ENCODE data around the gene SOS1. TPM values are rescaled to one million over a fixed set of nuclear protein-coding genes. Genes with fewer than 3 reads are reported as not detected.

Gene SOS1
- total RNA-seq, 6 donors from 2014 or later, result 10.4 to 51.2 (median 25.3) TPM

- WGBS, 2 donors, result 66 to 72% methylated on average over 25 of the region's 25 CpGs
- Histone ChIP-seq H3K9me3 (no peaks in the 10 kb centered on the region), H3K4me1 (peaks cover 28 to 44% (median 32%) of the 10 kb centered on the region in 4 donors), H3K27ac (peak overlapping the region; percentile 81 to 98 (median 90)), H3K27me3 (no peaks in the 10 kb centered on the region), H3K36me3 (no peaks in the 10 kb centered on the region), H3K4me3 (peak overlapping the region; percentile 64 to 76 (median 71))
- DNase-seq (no peak), ATAC-seq (ENCODE audit: low FRiP score in 2 of 2) (no peak)
- TF ChIP-seq, protein P1, sequence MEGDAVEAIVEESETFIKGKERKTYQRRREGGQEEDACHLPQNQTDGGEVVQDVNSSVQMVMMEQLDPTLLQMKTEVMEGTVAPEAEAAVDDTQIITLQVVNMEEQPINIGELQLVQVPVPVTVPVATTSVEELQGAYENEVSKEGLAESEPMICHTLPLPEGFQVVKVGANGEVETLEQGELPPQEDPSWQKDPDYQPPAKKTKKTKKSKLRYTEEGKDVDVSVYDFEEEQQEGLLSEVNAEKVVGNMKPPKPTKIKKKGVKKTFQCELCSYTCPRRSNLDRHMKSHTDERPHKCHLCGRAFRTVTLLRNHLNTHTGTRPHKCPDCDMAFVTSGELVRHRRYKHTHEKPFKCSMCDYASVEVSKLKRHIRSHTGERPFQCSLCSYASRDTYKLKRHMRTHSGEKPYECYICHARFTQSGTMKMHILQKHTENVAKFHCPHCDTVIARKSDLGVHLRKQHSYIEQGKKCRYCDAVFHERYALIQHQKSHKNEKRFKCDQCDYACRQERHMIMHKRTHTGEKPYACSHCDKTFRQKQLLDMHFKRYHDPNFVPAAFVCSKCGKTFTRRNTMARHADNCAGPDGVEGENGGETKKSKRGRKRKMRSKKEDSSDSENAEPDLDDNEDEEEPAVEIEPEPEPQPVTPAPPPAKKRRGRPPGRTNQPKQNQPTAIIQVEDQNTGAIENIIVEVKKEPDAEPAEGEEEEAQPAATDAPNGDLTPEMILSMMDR (IDR thresholded peaks at IDR 0.05), result no peak
- TF ChIP-seq POLR2A (IDR thresholded peaks at IDR 0.05), result no peak
- TF ChIP-seq POLR2AphosphoS5 (IDR thresholded peaks at IDR 0.05), result no peak
- no peak for TF ChIP-seq EP300 (IDR thresholded peaks at IDR 0.05)
Measured at GRCh38 chr2:39123436-39123999, 2.7 kb upstream of the SOS1 start.

GRCh38 chr2:39121523-39122063 is 742 bp upstream of the SOS1 start:
- DNase-seq (no peak), ATAC-seq (ENCODE audit: low FRiP score in 2 of 2) (no peak)
- H3K4me3 ChIP-seq, result peak overlapping the region in 3 of 4 donors; percentile 83 to 90 (median 84)
- H3K36me3 ChIP-seq, result peaks cover 0 to 3% (median 0%) of the 10 kb centered on the region in 4 donors
- no peaks in the 10 kb centered on the region for H3K9me3 ChIP-seq
- peaks cover 34 to 48% (median 40%) of the 10 kb centered on the region in 4 donors for H3K4me1 ChIP-seq
- H3K27me3 ChIP-seq, result no peaks in the 10 kb centered on the region
- H3K27ac ChIP-seq, result peak overlapping the region; percentile 97 to 98 (median 98)
- 15 to 16% methylated on average over 7 of the region's 7 CpGs for WGBS, 2 donors
- TF ChIP-seq POLR2A (IDR thresholded peaks at IDR 0.05) (no peak), EP300 (IDR thresholded peaks at IDR 0.05) (no peak), POLR2AphosphoS5 (IDR thresholded peaks at IDR 0.05) (no peak)
- TF ChIP-seq, protein P1 (IDR thresholded peaks at IDR 0.05), result no peak

DNA sequence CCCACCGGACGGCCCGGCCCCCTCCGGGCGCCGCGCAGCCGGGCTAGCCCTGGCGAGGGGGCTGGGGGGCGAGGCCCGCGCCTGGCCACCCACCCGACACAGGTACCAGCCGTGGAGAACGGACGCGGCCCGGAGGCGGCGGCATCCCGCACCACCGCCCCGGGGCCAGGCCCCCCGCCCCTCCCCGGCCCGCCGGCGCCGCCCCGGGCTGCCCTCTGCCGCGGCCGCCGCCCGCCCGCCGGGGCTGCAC is 405 bp downstream of the SOS1 start:
- H3K27ac ChIP-seq, result peak overlapping the region; percentile 97 to 98 (median 98)
- DNase-seq, result no peak
- H3K9me3 ChIP-seq, result no peaks in the 10 kb centered on the region
- no peaks in the 10 kb centered on the region for H3K27me3 ChIP-seq
- TF ChIP-seq EP300 (IDR thresholded peaks at IDR 0.05) (no peak), POLR2AphosphoS5 (IDR thresholded peaks at IDR 0.05) (no peak), POLR2A (IDR thresholded peaks at IDR 0.05) (no peak)
- TF ChIP-seq, protein P1 (IDR thresholded peaks at IDR 0.05), result no peak
- no peak for ATAC-seq (ENCODE audit: low FRiP score in 2 of 2)
- H3K36me3 ChIP-seq, result peaks cover 0 to 3% (median 0%) of the 10 kb centered on the region in 4 donors
- peaks cover 34 to 48% (median 40%) of the 10 kb centered on the region in 4 donors for H3K4me1 ChIP-seq
- H3K4me3 ChIP-seq, result peak overlapping the region in 3 of 4 donors; percentile 83 to 90 (median 84)
- 0% methylated on average over 4 of the region's 37 CpGs; no CpG with 5 or more reads in 1 of the 2 donors for WGBS, 2 donors

DNA sequence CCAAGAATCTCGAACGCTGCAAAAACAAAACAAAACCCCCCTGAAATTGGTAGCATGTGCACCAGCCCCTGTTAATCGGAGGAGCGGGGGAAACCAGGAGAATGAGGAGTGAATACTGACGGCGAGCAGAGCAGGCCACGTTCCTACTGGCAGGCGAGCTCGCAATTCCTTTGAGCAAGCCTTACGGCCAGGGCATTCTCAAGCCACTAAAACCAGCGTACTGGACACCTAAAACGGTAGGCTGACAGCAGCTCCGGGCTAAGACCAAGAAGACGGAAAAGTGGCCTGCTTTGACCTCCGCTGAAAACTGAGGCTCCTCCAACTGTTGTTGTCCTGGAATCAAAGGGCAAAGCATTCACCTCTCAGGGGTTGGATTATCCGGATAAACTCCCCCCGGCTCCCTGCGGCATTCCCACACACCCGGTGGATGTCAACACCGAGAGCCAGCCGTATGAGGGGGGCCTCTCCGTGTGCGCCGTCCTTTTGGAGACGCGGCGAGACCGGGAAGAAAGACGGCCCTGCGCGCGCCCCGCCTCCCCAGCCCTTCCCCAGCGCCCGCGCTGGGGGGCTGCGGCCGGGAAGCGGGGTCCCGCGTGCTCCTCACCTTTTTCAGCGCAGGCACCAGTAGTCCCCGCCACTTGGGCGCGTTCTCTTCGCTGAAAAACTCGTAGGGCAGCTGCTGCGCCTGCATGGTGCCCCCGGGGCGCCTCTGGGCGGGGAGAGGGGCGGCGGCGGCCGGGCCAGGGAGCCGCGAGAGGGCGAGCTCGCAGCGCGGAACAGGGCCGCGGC is 925 bp downstream of the SOS1 start:
- Histone ChIP-seq H3K4me3 (peak overlapping the region; percentile 83 to 90 (median 86)), H3K9me3 (no peaks in the 10 kb centered on the region), H3K27me3 (no peaks in the 10 kb centered on the region), H3K27ac (peak overlapping the region; percentile 97 to 98 (median 98)), H3K36me3 (peaks cover 0 to 3% (median 0%) of the 10 kb centered on the region in 4 donors), H3K4me1 (peaks cover 29 to 51% (median 36%) of the 10 kb centered on the region in 4 donors)
- no peak for TF ChIP-seq EP300 (IDR thresholded peaks at IDR 0.05)
- no peak for TF ChIP-seq POLR2AphosphoS5 (IDR thresholded peaks at IDR 0.05)
- TF ChIP-seq, protein P1 (IDR thresholded peaks at IDR 0.05), result peak; percentile 26 to 65 (median 42)
- TF ChIP-seq POLR2A (IDR thresholded peaks at IDR 0.05), result no peak
- ATAC-seq (ENCODE audit: low FRiP score in 2 of 2) (peak in 1 of 2 donors; percentile 63), DNase-seq (peak; percentile 59 to 93)
- 0% methylated on average over 11 to 39 of the region's 63 CpGs for WGBS, 2 donors

Data from upper lobe of left lung (tissue), 6 donors.